Naive thymus-derived CD4-positive, alpha-beta T cell (primary cell): Measurements from ENCODE around the gene CDC42EP1. TPM values are rescaled to one million over a fixed set of nuclear protein-coding genes. Genes with fewer than 3 reads are reported as not detected.

Source experiments
- ATAC-seq: fragments of 150-1000 bp; cut with Tn5 transposase; 2 replicates; pipeline ENCODE4 v1.10.0; 2021; ENCODE audit warnings: mild to moderate bottlenecking, moderate library complexity
- CTCF ChIA-PET: fragments of 350-600 bp; sonication (Branson Sonifier 250); formaldehyde crosslinking; loops from one replicate; lab custom pipeline; 2021; ENCODE audit warnings: antibody characterized with exemption; lab: Charles Lee
- POLR2A ChIA-PET: fragments of 350-600 bp; sonication (Branson Sonifier 250); formaldehyde crosslinking; loops from one replicate; lab custom pipeline; 2021; ENCODE audit warnings: antibody characterized with exemption, inconsistent platforms; lab: Charles Lee
- DNase-seq, 9 donors: peaks; one replicate each; pipeline versions ENCODE4 v3.0.0 to v3.0.0-alpha.2; 2020 to 2022; ENCODE audit warnings: mixed read lengths in 1 of 9
- H3K27ac ChIP-seq: one replicate; pipeline ENCODE4 v1.7.0; 2013; ENCODE audit warnings: mild to moderate bottlenecking, low read depth, low read length, moderate library complexity
- H3K27me3 ChIP-seq, 2 donors: one replicate each; pipeline ENCODE4 v1.7.0; 2013; ENCODE audit warnings: low read length in 2 of 2, mild to moderate bottlenecking in 2 of 2, moderate library complexity in 2 of 2; ENCODE audit not compliant: control insufficient read depth in 2 of 2, insufficient read depth in 2 of 2
- H3K36me3 ChIP-seq, 3 experiments: 1 replicate in 2 of 3; 2 replicates in 1 of 3; pipeline ENCODE4 v1.7.0; 2013; ENCODE audit warnings: low read length in 3 of 3, mild to moderate bottlenecking in 3 of 3, moderate library complexity in 1 of 3; ENCODE audit not compliant: insufficient read depth in 3 of 3, control insufficient read depth in 2 of 3
- H3K4me1 ChIP-seq, 2 donors: one replicate each; pipeline ENCODE4 v1.7.0; 2013; ENCODE audit warnings: low read length in 2 of 2, mild to moderate bottlenecking in 2 of 2, moderate library complexity in 1 of 2; ENCODE audit not compliant: control insufficient read depth in 2 of 2, insufficient read depth in 2 of 2
- H3K4me3 ChIP-seq: 2 replicates; pipeline ENCODE4 v1.7.0; 2013; ENCODE audit warnings: mild to moderate bottlenecking, low read length
- H3K9me3 ChIP-seq, 3 experiments: 1 replicate in 2 of 3; 2 replicates in 1 of 3; pipeline ENCODE4 v1.7.0; 2013; ENCODE audit warnings: low read length in 3 of 3; ENCODE audit not compliant: control insufficient read depth in 2 of 3
- H3K27ac Mint-ChIP-seq, 9 donors: one replicate each; pipeline ENCODE4 v1.8.0; 2020 to 2022; ENCODE audit warnings: mixed read lengths in 9 of 9, mild to moderate bottlenecking in 8 of 9, moderate library complexity in 5 of 9, inconsistent platforms in 2 of 9
- H3K27me3 Mint-ChIP-seq, 5 donors: one replicate each; pipeline ENCODE4 v1.8.0; 2021 to 2022; ENCODE audit warnings: mixed read lengths in 5 of 5, mild to moderate bottlenecking in 1 of 5
- H3K36me3 Mint-ChIP-seq, 5 donors: one replicate each; pipeline ENCODE4 v1.8.0; 2020 to 2022; ENCODE audit warnings: mixed read lengths in 5 of 5, mild to moderate bottlenecking in 3 of 5, inconsistent platforms in 1 of 5
- H3K4me1 Mint-ChIP-seq, 7 donors: one replicate each; pipeline ENCODE4 v1.8.0; 2020 to 2022; ENCODE audit warnings: mixed read lengths in 7 of 7, mild to moderate bottlenecking in 3 of 7, inconsistent platforms in 1 of 7
- H3K4me3 Mint-ChIP-seq, 10 donors: one replicate each; pipeline ENCODE4 v1.8.0; 2020 to 2022; ENCODE audit warnings: mild to moderate bottlenecking in 10 of 10, mixed read lengths in 10 of 10, moderate library complexity in 6 of 10, inconsistent platforms in 2 of 10
- H3K9me3 Mint-ChIP-seq, 11 donors: one replicate each; pipeline ENCODE4 v1.8.0; 2020 to 2022; ENCODE audit warnings: mixed read lengths in 11 of 11, mild to moderate bottlenecking in 4 of 11, inconsistent platforms in 1 of 11, moderate library complexity in 1 of 11
- intact Hi-C, 2 donors: fragments of 100-400 bp; cut with micrococcal nuclease; formaldehyde crosslinking; loops; one replicate each; pipeline ENCODE4 v1.15.1; 2023
- polyA plus RNA-seq, 2 donors: library from polyadenylated mRNA; unstranded; fragments of 300-500 nt; fragmentation: Illumina TruSeq; gene quantifications; one replicate each; pipeline ENCODE4 v1.2.3, GENCODE V29; 2021
- total RNA-seq, 6 experiments: library from RNA in 5 of 6; stranded (reverse) in 5 of 6; gene quantifications; 1 replicate in 5 of 6; 2 replicates in 1 of 6; pipeline ENCODE4 v1.2.3 and lab custom pipeline; 2021 to 2026

The CDC42EP1 gene
- total and polyA plus RNA-seq, 7 experiments from 2014 or later: 0.27 to 1.6 (median 0.62) TPM; not detected in 3

DNA sequence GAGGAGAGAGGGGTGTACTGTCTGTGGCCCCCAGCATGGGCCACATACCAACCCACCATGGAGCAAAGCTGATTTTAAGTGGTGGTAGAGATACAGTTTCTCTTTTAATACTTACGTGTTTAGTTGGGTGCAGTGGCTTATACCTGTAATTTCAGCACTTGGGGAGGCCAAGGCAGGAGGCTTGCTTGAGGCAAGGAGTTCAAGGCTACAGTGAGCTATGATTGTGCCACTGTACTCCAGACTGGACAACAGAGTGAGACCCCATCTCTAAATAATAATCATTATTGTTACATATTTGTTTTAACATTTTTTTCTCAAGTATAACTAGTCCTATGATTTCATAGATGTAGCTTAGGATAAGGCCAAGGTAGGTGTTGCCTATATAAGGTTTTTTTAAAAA lies 57.2 kb downstream of the CDC42EP1 start:
- DNase-seq (no peak), ATAC-seq (no peak)
- Mint-ChIP-seq H3K36me3 (peaks cover 0 to 19% (median 5%) of the 10 kb centered on the region in 5 donors), H3K27me3 (no peaks in the 10 kb centered on the region), H3K27ac (peak overlapping the region in 2 of 9 donors; percentile 19 to 55), H3K4me1 (peaks cover 0 to 8% (median under 1%) of the 10 kb centered on the region in 7 donors), H3K4me3 (no peak overlapping the region), H3K9me3 (no peaks in the 10 kb centered on the region)
- Histone ChIP-seq H3K4me3 (no peak overlapping the region), H3K27ac (no peak overlapping the region), H3K9me3 (no peaks in the 10 kb centered on the region), H3K4me1 (no peaks in the 10 kb centered on the region), H3K36me3 (peaks cover 4 to 73% (median 10%) of the 10 kb centered on the region in 3 experiments), H3K27me3 (no peaks in the 10 kb centered on the region)
- ChIA-PET CTCF (interaction anchor here (0.9 to 20.3 kb wide), 3 partner anchors 10 to 22 kb away, joined by 3 to 292 read pairs (median 4); partner anchors contain the start of gene SH3BP1), POLR2A (interaction anchor here (0.7 to 2.1 kb wide), 5 partner anchors 7 to 69 kb away, joined by 3 to 9 read pairs (median 4); partner anchors contain the start of gene NOL12)
- intact Hi-C loops: no loop called here

DNA sequence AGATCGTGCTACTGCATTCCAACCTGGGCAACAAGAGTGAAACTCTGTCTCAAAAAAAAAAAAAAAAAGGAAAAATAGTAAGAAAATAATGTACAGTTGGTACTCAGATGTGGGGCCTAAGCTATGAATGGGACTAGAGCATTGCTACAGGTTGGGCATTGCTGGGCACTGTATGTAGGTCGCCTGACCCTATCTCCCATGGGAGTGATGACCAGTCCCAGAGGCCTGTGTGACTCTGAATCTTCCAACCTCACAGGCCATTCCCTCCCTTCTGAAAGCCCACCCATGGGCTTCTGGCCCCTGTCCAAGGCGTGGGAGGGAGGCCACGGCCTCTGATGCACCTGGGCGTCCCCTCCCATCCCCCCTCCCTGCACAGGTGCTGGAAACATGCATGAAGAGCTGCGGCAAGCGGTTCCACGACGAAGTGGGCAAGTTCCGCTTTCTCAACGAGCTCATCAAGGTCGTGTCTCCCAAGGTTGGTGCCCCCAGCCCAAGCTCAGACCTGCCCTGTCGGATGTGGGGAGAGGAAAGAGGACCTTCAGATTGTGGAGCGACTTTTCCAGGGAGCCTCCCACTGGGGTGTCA lies 57.9 kb downstream of the CDC42EP1 start:
- no peaks in the 10 kb centered on the region for H3K9me3 Mint-ChIP-seq
- H3K36me3 ChIP-seq: peaks cover 4 to 74% (median 10%) of the 10 kb centered on the region in 3 experiments
- intact Hi-C loops: no loop called here
- DNase-seq (no peak), ATAC-seq (no peak)
- no peak overlapping the region for H3K27ac ChIP-seq
- no peak overlapping the region for H3K27ac Mint-ChIP-seq
- no peaks in the 10 kb centered on the region for H3K9me3 ChIP-seq
- no peaks in the 10 kb centered on the region for H3K27me3 ChIP-seq
- no peaks in the 10 kb centered on the region for H3K27me3 Mint-ChIP-seq
- H3K4me1 ChIP-seq: peaks cover 0 to under 1% of the 10 kb centered on the region in 2 donors
- ChIA-PET POLR2A (interaction anchor here (0.7 to 2.5 kb wide), 6 partner anchors 8 to 68 kb away, joined by 3 to 19 read pairs (median 4); partner anchors contain the start of genes GGA1 and NOL12), CTCF (interaction anchor here (0.9 to 20.3 kb wide), 3 partner anchors 9 to 22 kb away, joined by 3 to 292 read pairs (median 4); partner anchors contain the start of gene SH3BP1)
- no peak overlapping the region for H3K4me3 ChIP-seq
- peaks cover 0 to 9% (median 3%) of the 10 kb centered on the region in 7 donors for H3K4me1 Mint-ChIP-seq
- peaks cover 0 to 19% (median 5%) of the 10 kb centered on the region in 5 donors for H3K36me3 Mint-ChIP-seq
- no peak overlapping the region for H3K4me3 Mint-ChIP-seq

DNA sequence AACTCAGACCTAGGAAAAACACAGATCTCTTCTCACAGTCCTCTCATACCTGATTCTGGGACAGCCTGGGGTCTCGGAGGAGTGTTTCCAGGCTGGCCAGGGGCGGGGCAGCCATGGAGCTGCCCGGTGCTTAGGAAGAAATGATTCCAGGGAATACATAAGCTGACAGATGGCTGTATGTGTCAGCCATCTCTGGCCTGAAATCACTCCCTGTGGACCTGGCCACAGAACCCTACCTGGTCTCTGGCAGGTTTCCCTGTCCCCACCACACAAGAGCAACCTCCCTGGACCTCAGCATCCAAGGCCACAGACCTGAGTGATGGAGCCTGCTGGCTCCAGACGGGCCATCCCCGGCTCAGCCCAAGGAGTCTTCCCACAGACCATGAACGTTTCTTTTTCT lies 58.4 kb downstream of the CDC42EP1 start:
- peaks cover 2 to 19% (median 5%) of the 10 kb centered on the region in 5 donors for H3K36me3 Mint-ChIP-seq

More for the DNA sequence above, 58.4 kb downstream of the CDC42EP1 start:
- CTCF ChIA-PET: interaction anchor here (20.3 kb wide), 1 partner anchor 21 kb away, joined by 292 read pairs; the partner anchor contains the start of gene SH3BP1
- Histone ChIP-seq H3K27me3 (no peaks in the 10 kb centered on the region), H3K4me1 (peaks cover 2 to 6% of the 10 kb centered on the region in 2 donors), H3K4me3 (no peak overlapping the region), H3K27ac (no peak overlapping the region), H3K9me3 (no peaks in the 10 kb centered on the region), H3K36me3 (peaks cover 4 to 75% (median 10%) of the 10 kb centered on the region in 3 experiments)
- Mint-ChIP-seq H3K9me3 (no peaks in the 10 kb centered on the region), H3K4me3 (no peak overlapping the region), H3K27ac (no peak overlapping the region), H3K4me1 (peaks cover 1 to 10% (median 6%) of the 10 kb centered on the region in 7 donors), H3K27me3 (no peaks in the 10 kb centered on the region)
- intact Hi-C loops: no loop called here
- POLR2A ChIA-PET: interaction anchor here (0.9 to 2.5 kb wide), 3 partner anchors 9 to 66 kb away, joined by 3 to 19 read pairs (median 9); partner anchors contain the start of gene GGA1
- ATAC-seq: no peak
- no peak for DNase-seq

Other genes with a start within 250 kb of the CDC42EP1 start
- gene ELFN2, start 133.0 kb upstream of the CDC42EP1 start, total RNA-seq: under 1 TPM; 0.10 to 0.66 (median 0.57) TPM
- gene ELFN2, start 133.0 kb upstream of the CDC42EP1 start, polyA plus RNA-seq: not detected
- gene MFNG, start 74.1 kb upstream of the CDC42EP1 start, total RNA-seq: 100 to 1,000 TPM; 146 to 223 (median 203) TPM
- gene MFNG, start 74.1 kb upstream of the CDC42EP1 start, polyA plus RNA-seq: 100 to 1,000 TPM; 350 to 449 TPM
- gene CARD10, start 41.1 kb upstream of the CDC42EP1 start, total RNA-seq: 1 to 10 TPM in 1 of 5 experiments, under 1 TPM in 3, not detected in 1; 0.13 to 1.0 (median 0.57) TPM
- gene CARD10, start 41.1 kb upstream of the CDC42EP1 start, polyA plus RNA-seq: under 1 TPM in 1 of 2 donors, not detected in 1; 0.69 TPM
- 100 to 1,000 TPM in 1 of 5 experiments, 1 to 10 TPM in 1, not detected in 3; 6.4 to 123 TPM for gene LGALS2, start 19.6 kb downstream of the CDC42EP1 start, total RNA-seq
- under 1 TPM in 1 of 2 donors, not detected in 1; 0.71 TPM for gene LGALS2, start 19.6 kb downstream of the CDC42EP1 start, polyA plus RNA-seq
- 100 to 1,000 TPM in 3 of 5 experiments, 10 to 100 TPM in 2; 64.2 to 124 (median 102) TPM for gene GGA1, start 48.4 kb downstream of the CDC42EP1 start, total RNA-seq
- 10 to 100 TPM; 20.8 to 22.3 TPM for gene GGA1, start 48.4 kb downstream of the CDC42EP1 start, polyA plus RNA-seq
- 100 to 1,000 TPM in 2 of 5 experiments, 10 to 100 TPM in 3; 66.4 to 157 (median 89.2) TPM for gene SH3BP1, start 79.2 kb downstream of the CDC42EP1 start, total RNA-seq
- 10 to 100 TPM; 12.9 to 23.0 TPM for gene SH3BP1, start 79.2 kb downstream of the CDC42EP1 start, polyA plus RNA-seq
- gene PDXP, start 98.2 kb downstream of the CDC42EP1 start, total RNA-seq: 10 to 100 TPM in 1 of 5 experiments, 1 to 10 TPM in 4; 3.9 to 27.4 (median 7.5) TPM
- 1 to 10 TPM; 1.9 to 3.6 TPM for gene PDXP, start 98.2 kb downstream of the CDC42EP1 start, polyA plus RNA-seq
- gene LGALS1, start 115.2 kb downstream of the CDC42EP1 start, total RNA-seq: 100 to 1,000 TPM in 2 of 5 experiments, 10 to 100 TPM in 3; 23.6 to 969 (median 54.4) TPM
- 10 to 100 TPM; 22.9 to 30.5 TPM for gene LGALS1, start 115.2 kb downstream of the CDC42EP1 start, polyA plus RNA-seq
- gene NOL12, start 125.9 kb downstream of the CDC42EP1 start, total RNA-seq: 10 to 100 TPM; 32.8 to 52.5 (median 45.3) TPM
- gene NOL12, start 125.9 kb downstream of the CDC42EP1 start, polyA plus RNA-seq: 10 to 100 TPM; 42.7 to 48.6 TPM
- gene TRIOBP, start 136.6 kb downstream of the CDC42EP1 start, total RNA-seq: 10 to 100 TPM; 15.0 to 43.0 (median 25.7) TPM
- 10 to 100 TPM in 1 of 2 donors, 1 to 10 TPM in 1; 6.7 to 15.4 TPM for gene TRIOBP, start 136.6 kb downstream of the CDC42EP1 start, polyA plus RNA-seq
- 10 to 100 TPM in 1 of 5 experiments, 1 to 10 TPM in 4; 1.1 to 14.6 (median 5.4) TPM for gene GCAT, start 247.5 kb downstream of the CDC42EP1 start, total RNA-seq
- 1 to 10 TPM; 7.8 to 8.1 TPM for gene GCAT, start 247.5 kb downstream of the CDC42EP1 start, polyA plus RNA-seq